Gastrocnemius medialis (tissue), 4 donors: ENCODE measurements around the gene LTBP1.

Experiments used
- POLR2A ChIP-seq, 2 donors: fragments of 450-650 bp; IDR thresholded peaks; one replicate each; pipeline ENCODE4 v1.6.1; 2017; ENCODE audit warnings: antibody characterized with exemption in 2 of 2, mild to moderate bottlenecking in 2 of 2, moderate library complexity in 2 of 2
- TF ChIP-seq, protein P1 (sequence below), 5 experiments: fragments of 450-650 bp in 3 of 5; fragments of 200-600 bp in 2 of 5; sonication (generic) in 2 of 5; IDR thresholded peaks in 4 of 5; conservative IDR thresholded peaks in 1 of 5; 1 replicate in 4 of 5; 2 replicates in 1 of 5; pipeline ENCODE4 v1.5.1; 2016 to 2019; ENCODE audit warnings: antibody characterized with exemption in 5 of 5, mild to moderate bottlenecking in 3 of 5, moderate library complexity in 3 of 5

DNA sequence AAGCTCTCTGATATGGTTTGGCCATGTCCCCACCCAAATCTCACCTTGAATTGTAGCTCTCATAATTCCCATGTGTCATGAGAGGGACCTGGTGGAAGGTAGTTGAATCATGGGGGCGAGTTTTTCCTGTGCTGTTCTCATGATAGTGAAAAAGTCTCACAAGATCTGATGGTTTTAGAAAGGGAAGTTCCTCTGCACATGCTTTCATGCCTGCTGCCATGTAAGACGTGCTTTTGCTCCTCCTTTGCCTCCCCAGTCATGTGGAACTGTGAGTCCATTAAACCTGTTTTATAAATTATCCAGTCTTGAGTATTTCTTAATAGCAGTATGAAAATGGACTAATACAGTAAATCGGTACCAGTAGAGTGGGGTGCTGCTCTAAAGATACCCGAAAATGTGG lies 34.9 kb downstream of the LTBP1 start:
- TF ChIP-seq, protein P1, sequence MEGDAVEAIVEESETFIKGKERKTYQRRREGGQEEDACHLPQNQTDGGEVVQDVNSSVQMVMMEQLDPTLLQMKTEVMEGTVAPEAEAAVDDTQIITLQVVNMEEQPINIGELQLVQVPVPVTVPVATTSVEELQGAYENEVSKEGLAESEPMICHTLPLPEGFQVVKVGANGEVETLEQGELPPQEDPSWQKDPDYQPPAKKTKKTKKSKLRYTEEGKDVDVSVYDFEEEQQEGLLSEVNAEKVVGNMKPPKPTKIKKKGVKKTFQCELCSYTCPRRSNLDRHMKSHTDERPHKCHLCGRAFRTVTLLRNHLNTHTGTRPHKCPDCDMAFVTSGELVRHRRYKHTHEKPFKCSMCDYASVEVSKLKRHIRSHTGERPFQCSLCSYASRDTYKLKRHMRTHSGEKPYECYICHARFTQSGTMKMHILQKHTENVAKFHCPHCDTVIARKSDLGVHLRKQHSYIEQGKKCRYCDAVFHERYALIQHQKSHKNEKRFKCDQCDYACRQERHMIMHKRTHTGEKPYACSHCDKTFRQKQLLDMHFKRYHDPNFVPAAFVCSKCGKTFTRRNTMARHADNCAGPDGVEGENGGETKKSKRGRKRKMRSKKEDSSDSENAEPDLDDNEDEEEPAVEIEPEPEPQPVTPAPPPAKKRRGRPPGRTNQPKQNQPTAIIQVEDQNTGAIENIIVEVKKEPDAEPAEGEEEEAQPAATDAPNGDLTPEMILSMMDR (IDR thresholded peaks at IDR 0.05 in 4 of 5, conservative IDR thresholded peaks at IDR 0.05 in 1 of 5) = no peak
- no peak for TF ChIP-seq POLR2A (IDR thresholded peaks at IDR 0.05)
